ENCODE measurements around the gene CAVIN1. TPM values are rescaled to one million over a fixed set of nuclear protein-coding genes. Genes with fewer than 3 reads are reported as not detected.
"Not testable (repeated sequence)": the region's sequence is repeated elsewhere in the genome, so short reads cannot be mapped to it uniquely, and the experiment has no call there.

CAVIN1 gene
- total RNA-seq, 2 experiments from 2014 or later = 2.5 to 2.9 TPM

DNA sequence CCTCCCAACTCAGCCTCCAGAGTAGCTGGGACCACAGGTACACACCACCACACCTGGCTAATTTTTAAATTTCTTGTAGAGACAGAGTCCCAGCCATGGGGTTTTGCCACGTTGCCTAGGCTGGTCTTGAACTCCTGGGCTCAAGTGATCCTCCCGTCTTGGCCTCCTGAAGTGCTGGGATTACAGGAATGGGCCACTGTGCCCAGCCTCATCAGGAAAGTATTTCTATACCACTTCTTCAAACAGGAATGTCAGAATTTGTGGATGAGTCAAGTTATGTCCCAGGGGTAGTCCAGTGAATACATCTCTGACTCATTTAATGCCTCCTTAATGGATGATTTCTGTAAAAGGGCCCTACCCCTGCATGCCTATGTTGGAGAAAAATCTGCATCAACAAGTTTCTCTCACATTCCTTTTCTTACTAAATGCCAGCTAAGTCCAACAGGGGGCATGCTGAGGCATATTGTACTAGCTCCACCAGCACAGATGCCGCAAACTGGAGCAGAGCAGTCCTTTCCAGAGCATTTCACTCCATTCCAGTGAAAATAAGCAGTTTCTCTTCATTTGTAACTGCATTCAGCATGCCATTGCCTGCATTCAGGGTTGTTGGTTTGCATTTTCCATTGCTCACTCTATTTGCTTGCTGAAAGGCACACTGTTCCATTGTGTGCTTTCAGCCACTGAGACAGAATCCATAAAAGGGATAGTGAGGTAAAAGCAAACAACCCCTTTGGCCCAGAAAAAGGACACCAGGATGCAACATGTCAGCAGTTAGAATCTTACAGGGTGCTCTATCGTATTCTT, 5.3 kb upstream of the CAVIN1 start:
- no peaks in the 10 kb centered on the region for H3K36me3 Mint-ChIP-seq
- H3K4me3 Mint-ChIP-seq = no peak overlapping the region
- H3K9me3 Mint-ChIP-seq = no peaks in the 10 kb centered on the region
- POLR2A ChIA-PET = interaction anchor here (0.6 kb wide), 1 partner anchor 11 kb away, joined by 3 read pairs; no protein-coding TSS in a partner anchor
- peaks cover 11% of the 10 kb centered on the region for H3K27me3 Mint-ChIP-seq
- H3K27ac Mint-ChIP-seq = no peak overlapping the region
- DNase-seq = peak; percentile 44
- CTCF ChIA-PET = interaction anchor here (0.6 to 2.0 kb wide), 23 partner anchors 11 to 289 kb away, joined by 3 to 17 read pairs (median 4); partner anchors contain the start of gene NAGLU
- intact Hi-C loops (cut with micrococcal nuclease) = loop anchor here (2.0 kb wide), 1 partner anchor 88 kb away; no protein-coding TSS in a partner anchor
- H3K4me1 Mint-ChIP-seq (ENCODE audit: low read depth) = no peaks in the 10 kb centered on the region

DNA sequence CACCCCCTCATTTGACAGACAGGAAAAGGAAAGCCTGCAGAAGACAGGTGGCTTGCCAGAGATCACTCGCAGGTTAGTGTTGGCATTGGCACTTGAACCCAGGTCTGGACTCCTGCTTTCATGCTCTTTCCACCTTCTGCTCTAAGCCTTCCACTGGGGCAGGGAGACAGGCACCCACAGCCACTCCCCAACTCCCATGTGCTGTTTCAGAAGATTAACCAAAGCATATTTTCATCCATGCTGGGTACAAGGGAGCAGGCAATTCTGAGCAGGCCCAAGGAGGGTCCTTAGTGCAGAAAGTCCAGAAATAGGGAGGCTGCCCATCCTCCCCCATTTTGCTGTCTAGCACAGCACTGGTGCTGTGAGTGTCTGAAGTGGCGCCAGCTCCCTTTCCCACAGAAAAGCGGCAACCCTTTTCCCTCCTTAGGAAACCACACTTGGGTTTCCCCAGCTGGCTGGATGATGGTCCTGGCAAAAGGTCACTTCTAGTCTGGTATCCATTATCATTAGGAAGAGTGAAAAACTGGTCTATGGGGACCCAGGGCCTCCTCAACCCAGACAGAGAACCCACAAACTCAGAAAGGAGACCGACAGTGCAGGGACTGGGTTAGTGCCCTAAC, 2.0 kb upstream of the CAVIN1 start:
- CTCF ChIA-PET = interaction anchor here (2.3 to 2.4 kb wide), 2 partner anchors 93 to 102 kb away, joined by 8 to 11 read pairs; no protein-coding TSS in a partner anchor
- Mint-ChIP-seq H3K9me3 (no peaks in the 10 kb centered on the region), H3K27ac (no peak overlapping the region), H3K27me3 (peaks cover 24% of the 10 kb centered on the region), H3K4me3 (no peak overlapping the region), H3K36me3 (no peaks in the 10 kb centered on the region), H3K4me1 (ENCODE audit: low read depth) (peaks cover 10% of the 10 kb centered on the region)
- intact Hi-C loops (cut with micrococcal nuclease) = no loop called here
- POLR2A ChIA-PET = no interaction called here
- no peak for DNase-seq

DNA sequence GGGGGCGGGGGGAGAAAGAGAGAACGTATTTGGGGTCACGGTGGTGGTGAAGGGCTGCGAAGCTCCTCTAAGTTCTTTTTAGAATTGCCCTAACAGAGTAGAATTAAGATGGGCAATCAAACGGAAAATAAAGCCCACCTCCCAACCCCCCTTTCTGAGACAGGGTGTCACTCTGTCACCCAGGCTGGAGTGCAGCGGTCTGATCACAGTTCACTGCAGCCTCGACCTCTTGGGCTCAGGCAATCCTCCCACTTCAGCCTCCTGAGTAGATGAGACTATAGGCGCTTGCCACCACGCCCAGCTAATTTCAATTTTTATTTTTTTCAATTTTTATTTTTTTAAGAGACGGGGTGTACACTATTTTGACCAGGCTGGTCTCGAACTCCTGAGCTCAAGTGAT, 710 bp upstream of the CAVIN1 start:
- Mint-ChIP-seq H3K27ac (no peak overlapping the region), H3K36me3 (no peaks in the 10 kb centered on the region), H3K9me3 (no peaks in the 10 kb centered on the region), H3K27me3 (peaks cover 24% of the 10 kb centered on the region), H3K4me1 (ENCODE audit: low read depth) (peaks cover 17% of the 10 kb centered on the region), H3K4me3 (no peak overlapping the region)
- ChIA-PET POLR2A (interaction anchor here (0.6 to 1.7 kb wide), 2 partner anchors 11 to 94 kb away, joined by 3 read pairs; no protein-coding TSS in a partner anchor), CTCF (interaction anchor here (0.6 to 1.9 kb wide), 6 partner anchors 12 to 103 kb away, joined by 3 to 17 read pairs (median 6); no protein-coding TSS in a partner anchor)
- DNase-seq = no peak
- intact Hi-C loops (cut with micrococcal nuclease) = no loop called here

DNA sequence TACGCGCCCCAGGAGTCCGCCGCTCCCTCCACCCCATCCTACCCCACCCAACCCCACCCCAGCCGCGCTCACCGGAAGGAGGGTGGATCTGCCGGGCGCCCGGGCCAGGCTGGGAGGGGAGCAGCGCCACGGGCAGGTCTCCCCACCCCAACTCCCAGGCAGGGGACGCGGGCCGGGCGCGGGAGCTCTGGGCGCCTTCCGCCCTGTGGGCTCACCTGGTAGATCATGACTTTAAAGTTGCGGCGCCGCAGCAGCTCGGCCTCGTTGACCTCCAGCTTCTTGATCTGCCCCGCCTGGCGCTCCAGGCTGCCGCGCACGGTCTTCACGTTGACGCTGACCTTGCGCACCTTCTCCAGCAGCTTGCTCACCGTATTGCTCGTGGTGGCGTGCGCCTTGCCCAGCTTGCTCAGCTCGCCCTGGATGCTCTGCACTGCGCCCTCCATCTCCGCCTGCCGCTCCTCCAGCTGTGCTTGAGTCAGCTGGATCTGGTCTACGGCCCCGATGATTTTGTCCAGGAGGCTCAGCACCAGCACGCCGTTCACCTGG, 571 bp downstream of the CAVIN1 start:
- DNase-seq = peak; percentile 52
- Mint-ChIP-seq H3K36me3 (no peaks in the 10 kb centered on the region), H3K4me3 (peak overlapping the region; percentile 68), H3K9me3 (no peaks in the 10 kb centered on the region), H3K4me1 (ENCODE audit: low read depth) (peaks cover 17% of the 10 kb centered on the region), H3K27ac (no peak overlapping the region), H3K27me3 (peaks cover 24% of the 10 kb centered on the region)
- POLR2A ChIA-PET = interaction anchor here (0.6 to 1.7 kb wide), 5 partner anchors 15 to 112 kb away, joined by 3 to 4 read pairs (median 3); partner anchors contain the start of gene STAT3
- CTCF ChIA-PET = interaction anchor here (0.9 to 3.8 kb wide), 13 partner anchors 9 to 126 kb away, joined by 3 to 22 read pairs (median 5); no protein-coding TSS in a partner anchor
- intact Hi-C loops (cut with micrococcal nuclease) = no loop called here

DNA sequence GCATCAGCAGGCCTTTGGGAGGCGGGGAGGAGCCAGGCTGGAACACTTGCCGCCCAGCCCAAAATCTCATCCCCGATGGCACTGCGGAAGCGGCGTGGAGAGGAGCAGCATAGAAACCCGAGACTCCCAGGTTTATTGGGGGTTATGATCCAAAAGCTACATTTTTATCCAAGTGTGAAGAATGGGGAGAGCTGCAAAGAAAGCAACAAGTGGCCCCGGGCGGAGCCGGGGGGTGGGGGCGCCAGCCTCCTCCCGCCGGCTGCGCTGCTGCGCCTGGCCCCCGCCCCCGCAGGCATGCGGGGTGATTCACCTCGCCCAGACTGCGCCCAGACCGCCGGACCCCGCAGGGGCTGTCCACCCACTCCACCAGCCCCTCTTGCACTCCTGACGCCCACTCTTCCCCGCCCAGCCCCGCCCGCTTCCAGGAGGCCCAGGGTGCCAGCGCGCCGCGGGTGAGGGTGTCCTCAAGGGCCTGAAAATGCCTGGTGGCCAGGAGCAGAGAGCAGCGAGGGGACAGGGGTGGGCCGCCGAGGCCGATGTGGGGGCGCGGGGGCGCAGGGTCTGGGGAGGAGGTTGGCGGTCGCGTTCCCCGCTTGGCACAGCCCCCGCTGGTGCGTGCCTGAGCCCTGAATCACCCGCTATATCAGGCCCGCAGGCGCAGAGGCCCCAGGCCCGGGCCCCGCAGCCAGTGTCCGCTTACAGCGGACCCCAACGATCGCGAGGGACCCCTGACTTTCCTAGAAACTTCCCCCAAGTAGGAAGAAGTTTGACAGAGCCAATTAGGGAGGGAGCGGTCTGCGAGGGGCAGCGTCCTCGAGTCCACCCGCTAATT, 1.3 kb downstream of the CAVIN1 start:
- no peaks in the 10 kb centered on the region for H3K36me3 Mint-ChIP-seq
- peak; percentile 36 for DNase-seq
- intact Hi-C loops (cut with micrococcal nuclease) = no loop called here
- H3K4me3 Mint-ChIP-seq = peak overlapping the region; percentile 62
- H3K27me3 Mint-ChIP-seq = peaks cover 24% of the 10 kb centered on the region
- POLR2A ChIA-PET = interaction anchor here (0.5 to 1.8 kb wide), 5 partner anchors 15 to 108 kb away, joined by 3 to 4 read pairs (median 3); partner anchors contain the start of gene STAT3
- no peaks in the 10 kb centered on the region for H3K9me3 Mint-ChIP-seq
- H3K27ac Mint-ChIP-seq = no peak overlapping the region
- H3K4me1 Mint-ChIP-seq (ENCODE audit: low read depth) = peaks cover 17% of the 10 kb centered on the region
- CTCF ChIA-PET = interaction anchor here (0.9 to 3.8 kb wide), 10 partner anchors 10 to 127 kb away, joined by 3 to 22 read pairs (median 6); no protein-coding TSS in a partner anchor

DNA sequence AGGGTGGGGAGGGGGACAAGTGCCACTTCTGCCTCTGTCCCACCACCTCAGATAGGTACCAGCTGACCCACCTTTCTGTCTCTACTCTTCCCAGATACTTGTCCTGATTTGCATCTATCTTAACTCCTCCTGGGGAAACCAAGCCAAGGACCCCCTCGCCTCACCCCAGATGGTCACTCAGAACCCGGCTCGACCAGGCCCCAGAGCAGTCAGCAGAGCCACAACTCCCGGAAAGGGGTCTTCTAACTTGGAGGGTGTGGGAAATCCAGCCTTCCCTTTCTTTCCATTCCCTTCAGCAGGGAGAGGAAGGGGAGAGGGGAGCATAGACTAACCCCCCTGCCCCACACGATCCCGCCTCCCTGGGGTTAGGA, 1.9 kb downstream of the CAVIN1 start:
- peak overlapping the region; percentile 44 for H3K4me3 Mint-ChIP-seq

DNA sequence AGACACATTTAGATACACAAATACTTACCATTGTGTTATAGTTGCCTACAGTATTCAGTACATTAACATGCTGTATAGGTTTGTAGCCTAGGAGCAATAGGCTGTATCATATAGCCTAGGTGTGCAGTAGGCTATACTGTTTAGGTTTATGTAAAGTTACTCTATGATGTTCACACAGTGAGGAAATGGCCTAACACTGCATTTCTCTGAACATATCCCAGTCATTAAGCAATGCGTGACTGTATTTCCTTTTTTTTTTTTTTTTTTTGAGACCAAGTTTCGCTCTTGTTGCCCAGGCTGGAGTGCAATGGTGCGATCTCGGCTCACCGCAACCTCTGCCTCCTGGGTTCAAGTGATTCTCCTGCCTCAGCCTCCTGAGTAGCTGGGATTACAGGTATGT, 5.1 kb downstream of the CAVIN1 start:
- H3K9me3 Mint-ChIP-seq, DNase-seq, H3K4me3 Mint-ChIP-seq, H3K36me3 Mint-ChIP-seq, H3K27me3 Mint-ChIP-seq, CTCF ChIA-PET, POLR2A ChIA-PET, H3K27ac Mint-ChIP-seq: not testable (repeated sequence)
- peaks cover 30% of the 10 kb centered on the region for H3K4me1 Mint-ChIP-seq (ENCODE audit: low read depth)
- intact Hi-C loops (cut with micrococcal nuclease) = loop anchor here (5.0 kb wide), 1 partner anchor 39 kb away; the partner anchor contains the start of gene ATP6V0A1

More for the DNA sequence above, 1.9 kb downstream of the CAVIN1 start:
- H3K4me1 Mint-ChIP-seq (ENCODE audit: low read depth) = peaks cover 17% of the 10 kb centered on the region
- no peak for DNase-seq
- H3K27ac Mint-ChIP-seq = no peak overlapping the region
- ChIA-PET CTCF (interaction anchor here (1.5 to 3.8 kb wide), 3 partner anchors 14 to 106 kb away, joined by 7 to 22 read pairs (median 10); no protein-coding TSS in a partner anchor), POLR2A (interaction anchor here (0.5 to 1.8 kb wide), 2 partner anchors 63 to 108 kb away, joined by 3 to 4 read pairs; no protein-coding TSS in a partner anchor)
- no peaks in the 10 kb centered on the region for H3K36me3 Mint-ChIP-seq
- H3K27me3 Mint-ChIP-seq = peaks cover 21% of the 10 kb centered on the region
- intact Hi-C loops (cut with micrococcal nuclease) = no loop called here
- no peaks in the 10 kb centered on the region for H3K9me3 Mint-ChIP-seq

DNA sequence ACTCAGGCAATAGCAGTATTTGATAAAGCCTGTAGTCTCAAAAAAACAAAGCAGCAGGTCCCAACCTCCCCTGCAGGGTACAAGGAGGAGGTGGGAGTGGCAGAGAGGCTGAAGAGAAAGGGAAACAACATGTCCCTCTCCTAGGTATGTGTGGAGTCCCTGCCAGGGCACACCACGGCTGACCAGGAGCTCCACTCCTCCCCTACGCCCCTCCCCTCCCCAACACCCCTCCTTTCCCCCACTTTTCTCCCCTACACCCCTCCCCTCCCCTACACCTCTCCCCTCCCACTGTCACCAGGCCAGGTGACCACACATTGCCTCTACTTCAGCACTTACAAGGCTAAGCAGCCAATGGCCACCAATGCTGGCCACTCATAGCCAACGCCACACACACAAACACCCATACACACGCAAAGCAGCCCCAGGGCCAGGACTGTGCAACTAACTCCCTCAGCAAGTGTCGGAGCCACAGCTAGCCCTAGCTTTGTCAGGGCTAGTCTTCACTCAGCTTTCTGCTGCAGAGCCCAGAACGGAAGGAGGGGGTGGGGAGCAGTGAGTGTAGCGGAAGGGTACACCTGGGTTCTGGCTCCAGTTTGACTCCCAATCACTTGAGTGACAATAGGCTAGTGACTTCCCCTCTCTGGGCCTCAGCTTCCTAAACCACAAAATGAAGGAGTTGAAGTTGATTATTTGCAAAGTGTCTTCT, 8.2 kb downstream of the CAVIN1 start:
- no peaks in the 10 kb centered on the region for H3K9me3 Mint-ChIP-seq
- peaks cover 17% of the 10 kb centered on the region for H3K4me1 Mint-ChIP-seq (ENCODE audit: low read depth)
- DNase-seq = peak; percentile 87
- no peaks in the 10 kb centered on the region for H3K36me3 Mint-ChIP-seq
- ChIA-PET POLR2A (no interaction called here), CTCF (interaction anchor here (0.7 to 4.6 kb wide), 8 partner anchors 9 to 112 kb away, joined by 3 to 24 read pairs (median 4); no protein-coding TSS in a partner anchor)
- H3K4me3 Mint-ChIP-seq = peak overlapping the region; percentile 49
- H3K27ac Mint-ChIP-seq = peak overlapping the region; percentile 69
- H3K27me3 Mint-ChIP-seq = no peaks in the 10 kb centered on the region
- intact Hi-C loops (cut with micrococcal nuclease) = loop anchor here (1.0 to 5.0 kb wide), 2 partner anchors 8 to 42 kb away; partner anchors contain the start of gene ATP6V0A1

DNA sequence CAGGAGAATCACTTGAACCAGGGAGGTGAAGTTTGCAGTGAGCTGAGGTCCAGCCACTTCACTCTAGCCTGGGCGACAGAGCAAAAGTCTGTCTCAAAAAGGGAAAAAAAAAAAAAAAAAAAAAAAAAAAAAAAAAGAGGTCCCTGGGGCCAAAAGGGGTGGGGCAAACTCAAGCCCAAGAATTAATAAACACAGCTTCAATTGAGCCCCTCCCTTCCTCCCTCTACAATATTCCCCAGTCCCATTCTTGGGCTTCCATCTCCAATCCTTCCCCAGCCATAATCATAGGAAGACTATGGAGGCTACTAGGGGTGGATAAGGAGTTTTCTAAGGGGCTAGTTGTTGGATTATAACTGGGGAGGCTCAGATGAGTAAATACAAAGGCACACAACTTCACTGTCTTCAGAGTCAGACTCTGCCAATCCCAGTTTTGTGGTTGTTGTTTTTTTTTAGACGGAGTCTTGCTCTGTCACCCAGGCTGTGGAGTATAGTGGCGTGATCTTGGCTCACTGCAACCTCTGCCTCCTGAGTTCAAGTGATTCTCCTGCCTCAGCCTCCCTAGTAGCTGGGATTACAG, 9.5 kb downstream of the CAVIN1 start:
- CTCF ChIA-PET = interaction anchor here (2.0 to 4.6 kb wide), 2 partner anchors 8 to 91 kb away, joined by 8 to 24 read pairs; no protein-coding TSS in a partner anchor
- H3K27ac Mint-ChIP-seq = no peak overlapping the region
- no peaks in the 10 kb centered on the region for H3K36me3 Mint-ChIP-seq
- POLR2A ChIA-PET = no interaction called here
- no peaks in the 10 kb centered on the region for H3K9me3 Mint-ChIP-seq
- H3K27me3 Mint-ChIP-seq = no peaks in the 10 kb centered on the region
- no peak for DNase-seq
- intact Hi-C loops (cut with micrococcal nuclease) = no loop called here
- H3K4me3 Mint-ChIP-seq = no peak overlapping the region
- peaks cover 13% of the 10 kb centered on the region for H3K4me1 Mint-ChIP-seq (ENCODE audit: low read depth)

DNA sequence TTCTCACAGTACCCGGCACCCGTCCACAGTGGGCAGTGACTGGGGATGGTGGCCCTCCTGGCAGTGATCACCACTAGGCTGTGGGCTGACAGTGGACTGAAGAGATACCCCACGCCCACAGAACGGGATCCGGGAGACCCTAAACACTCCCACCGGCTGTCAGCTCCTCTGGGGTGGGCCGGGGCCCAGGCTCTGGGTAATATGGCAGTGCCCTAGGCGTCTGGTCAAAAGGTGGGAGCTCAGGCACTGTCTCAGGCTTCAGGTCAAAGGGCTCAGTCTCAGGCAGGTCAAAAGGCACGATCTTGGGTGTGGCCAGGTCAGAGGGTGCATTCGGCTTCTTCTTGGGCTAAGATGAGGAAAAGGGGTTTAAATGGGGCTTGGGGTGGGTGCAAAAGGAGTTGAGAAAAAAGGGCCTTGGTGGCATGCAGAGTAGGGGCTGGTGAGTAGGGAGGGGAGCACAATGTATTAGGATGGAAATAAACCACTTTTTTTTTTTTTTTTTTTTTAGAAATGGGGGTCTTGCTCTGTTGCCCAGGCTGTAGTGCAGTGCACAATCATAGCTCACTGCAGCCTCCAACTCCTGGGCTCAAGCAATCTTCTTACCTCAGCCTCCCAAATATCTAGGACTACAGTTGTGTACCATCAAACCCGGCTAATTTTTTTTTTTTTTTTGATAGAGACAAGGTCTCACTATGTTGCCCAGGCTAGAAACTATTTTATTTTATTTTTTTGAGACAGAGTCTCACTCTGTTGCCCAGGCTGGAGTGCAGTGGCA, 11.0 kb downstream of the CAVIN1 start:
- Mint-ChIP-seq H3K27ac (no peak overlapping the region), H3K4me3 (no peak overlapping the region), H3K36me3 (no peaks in the 10 kb centered on the region), H3K27me3 (no peaks in the 10 kb centered on the region), H3K4me1 (ENCODE audit: low read depth) (peaks cover 17% of the 10 kb centered on the region), H3K9me3 (no peaks in the 10 kb centered on the region)
- intact Hi-C loops (cut with micrococcal nuclease) = no loop called here
- ChIA-PET CTCF (interaction anchor here (0.9 to 13.6 kb wide), 5 partner anchors 9 to 115 kb away, joined by 3 to 234 read pairs (median 6); no protein-coding TSS in a partner anchor), POLR2A (interaction anchor here (0.6 kb wide), 1 partner anchor 12 kb away, joined by 3 read pairs; no protein-coding TSS in a partner anchor)
- DNase-seq = no peak

All from activated CD4-positive, alpha-beta memory T cell treated with anti-CD3 and anti-CD28 coated beads for 36 hours (primary cell).